Peyer's patch (tissue), 4 donors: ENCODE results near the gene TSPAN32. TPM values are rescaled to one million over a fixed set of nuclear protein-coding genes. Genes with fewer than 3 reads are reported as not detected.

Source experiments
- DNase-seq, 3 donors: peaks; one replicate each; pipeline ENCODE4 v3.0.0-alpha.2; 2017 to 2019
- H3K27ac ChIP-seq, 4 donors: fragments of 200-600 bp; sonication (generic); one replicate each; pipeline ENCODE4 v1.5.1; 2016 to 2019
- H3K27me3 ChIP-seq, 2 donors: fragments of 200-600 bp; sonication (generic); one replicate each; pipeline ENCODE4 v1.5.1; 2019
- H3K36me3 ChIP-seq, 3 donors: fragments of 200-600 bp; sonication (generic); one replicate each; pipeline ENCODE4 v1.5.1; 2016 to 2019
- H3K4me1 ChIP-seq, 4 donors: fragments of 200-600 bp; sonication (generic); one replicate each; pipeline ENCODE4 v1.5.1; 2016 to 2019
- H3K4me3 ChIP-seq, 4 donors: fragments of 200-600 bp; sonication (generic); 1 replicate in 3 of 4; 2 replicates in 1 of 4; pipeline ENCODE4 v1.5.1; 2016 to 2019; ENCODE audit warnings: mild to moderate bottlenecking in 1 of 4
- H3K9me3 ChIP-seq, 4 donors: fragments of 200-600 bp; sonication (generic); one replicate each; pipeline ENCODE4 v1.5.1; 2016 to 2019; ENCODE audit warnings: mild to moderate bottlenecking in 1 of 4
- CTCF ChIP-seq, 6 experiments: fragments of 450-650 bp in 4 of 6; fragments of 200-600 bp in 2 of 6; sonication (generic) in 1 of 6; IDR thresholded peaks; one replicate each; pipeline ENCODE4 v1.5.1; 2017 to 2019; ENCODE audit warnings: antibody characterized with exemption in 6 of 6, mild to moderate bottlenecking in 3 of 6, moderate library complexity in 1 of 6
- POLR2A ChIP-seq, 2 donors: fragments of 450-650 bp; IDR thresholded peaks; one replicate each; pipeline ENCODE4 v1.5.1; 2017; ENCODE audit warnings: antibody characterized with exemption in 2 of 2, mild to moderate bottlenecking in 2 of 2, moderate library complexity in 2 of 2
- total RNA-seq, 4 donors: library from RNA; depleted of rRNA; stranded (reverse); fragments of >200 nt; gene quantifications; one replicate each; pipeline ENCODE4 v1.1.0, GENCODE V29; 2016

TSPAN32 gene
- total RNA-seq, 4 donors from 2014 or later: 1.6 to 1.7 TPM; not detected in 2

- TF ChIP-seq CTCF (IDR thresholded peaks at IDR 0.05): no peak
- TF ChIP-seq POLR2A (IDR thresholded peaks at IDR 0.05): no peak
- no peak overlapping the region for H3K4me3 ChIP-seq
- no peaks in the 10 kb centered on the region for H3K27me3 ChIP-seq
- H3K4me1 ChIP-seq: peaks cover 0 to 13% (median 0%) of the 10 kb centered on the region in 4 donors
- no peaks in the 10 kb centered on the region for H3K36me3 ChIP-seq
- no peak overlapping the region for H3K27ac ChIP-seq
- peak in 2 of 3 donors; percentile 32 to 43 for DNase-seq
- H3K9me3 ChIP-seq: no peaks in the 10 kb centered on the region
Observed at GRCh38 chr11:2312232-2313042, 10.6 kb downstream of the TSPAN32 start.

DNA sequence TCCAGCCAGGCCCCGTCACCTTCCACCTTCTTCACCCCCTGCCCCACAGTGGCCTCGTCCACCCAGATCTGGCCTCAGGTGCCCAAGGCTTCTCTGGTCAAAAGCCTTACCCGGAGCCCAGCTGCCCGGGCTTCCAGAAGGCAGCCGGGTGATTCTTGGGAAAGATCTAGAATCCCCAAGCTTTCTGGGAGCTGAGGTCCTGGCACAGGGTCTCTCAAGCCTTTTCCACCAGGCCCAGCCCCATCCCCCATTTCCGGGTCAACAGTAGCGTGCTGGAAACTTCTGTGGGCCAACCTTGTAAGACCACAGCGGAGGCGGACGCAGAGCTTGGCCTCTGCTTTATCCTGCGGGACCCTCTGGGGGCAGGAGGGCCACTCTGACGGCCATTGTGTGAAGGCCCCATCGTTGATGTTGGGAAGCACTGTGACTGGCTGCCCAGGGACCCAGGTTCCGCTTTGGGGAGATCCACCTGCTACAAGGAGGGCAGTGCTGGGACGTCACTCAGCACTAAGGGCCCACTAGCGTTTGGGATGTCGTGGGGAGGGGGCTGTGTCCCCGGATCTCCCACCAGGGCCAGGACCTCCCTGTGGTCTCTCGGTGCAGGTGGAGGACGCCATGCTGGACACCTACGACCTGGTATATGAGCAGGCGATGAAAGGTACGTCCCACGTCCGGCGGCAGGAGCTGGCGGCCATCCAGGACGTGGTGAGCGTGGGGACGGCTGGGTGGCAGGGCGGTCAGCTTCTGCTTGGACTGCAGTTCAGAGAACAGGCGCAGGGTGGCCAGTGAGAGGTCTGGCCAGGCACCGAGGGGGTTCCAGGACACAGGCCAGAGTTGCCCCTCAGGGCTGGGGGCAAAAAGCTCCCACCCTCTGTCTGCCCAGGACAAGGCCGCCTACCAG lies 11.5 kb downstream of the TSPAN32 start:
- Histone ChIP-seq H3K9me3 (no peaks in the 10 kb centered on the region), H3K4me3 (no peak overlapping the region), H3K27me3 (no peaks in the 10 kb centered on the region), H3K36me3 (no peaks in the 10 kb centered on the region), H3K4me1 (peaks cover 0 to 13% (median 0%) of the 10 kb centered on the region in 4 donors), H3K27ac (no peak overlapping the region)
- peak in 2 of 3 donors; percentile 40 to 42 for DNase-seq
- TF ChIP-seq CTCF (IDR thresholded peaks at IDR 0.05) (no peak), POLR2A (IDR thresholded peaks at IDR 0.05) (no peak)

- TF ChIP-seq CTCF (IDR thresholded peaks at IDR 0.05) (no peak), POLR2A (IDR thresholded peaks at IDR 0.05) (no peak)
- H3K9me3 ChIP-seq: no peaks in the 10 kb centered on the region
- H3K4me1 ChIP-seq: peaks cover 0 to 13% (median 0%) of the 10 kb centered on the region in 4 donors
- H3K27ac ChIP-seq: peak overlapping the region; percentile 17 to 68 (median 60)
- peak in 1 of 3 donors; percentile 39 for DNase-seq
- H3K27me3 ChIP-seq: no peaks in the 10 kb centered on the region
- no peaks in the 10 kb centered on the region for H3K36me3 ChIP-seq
- H3K4me3 ChIP-seq: no peak overlapping the region
Observed at GRCh38 chr11:2314136-2314524, 12.3 kb downstream of the TSPAN32 start.

DNA sequence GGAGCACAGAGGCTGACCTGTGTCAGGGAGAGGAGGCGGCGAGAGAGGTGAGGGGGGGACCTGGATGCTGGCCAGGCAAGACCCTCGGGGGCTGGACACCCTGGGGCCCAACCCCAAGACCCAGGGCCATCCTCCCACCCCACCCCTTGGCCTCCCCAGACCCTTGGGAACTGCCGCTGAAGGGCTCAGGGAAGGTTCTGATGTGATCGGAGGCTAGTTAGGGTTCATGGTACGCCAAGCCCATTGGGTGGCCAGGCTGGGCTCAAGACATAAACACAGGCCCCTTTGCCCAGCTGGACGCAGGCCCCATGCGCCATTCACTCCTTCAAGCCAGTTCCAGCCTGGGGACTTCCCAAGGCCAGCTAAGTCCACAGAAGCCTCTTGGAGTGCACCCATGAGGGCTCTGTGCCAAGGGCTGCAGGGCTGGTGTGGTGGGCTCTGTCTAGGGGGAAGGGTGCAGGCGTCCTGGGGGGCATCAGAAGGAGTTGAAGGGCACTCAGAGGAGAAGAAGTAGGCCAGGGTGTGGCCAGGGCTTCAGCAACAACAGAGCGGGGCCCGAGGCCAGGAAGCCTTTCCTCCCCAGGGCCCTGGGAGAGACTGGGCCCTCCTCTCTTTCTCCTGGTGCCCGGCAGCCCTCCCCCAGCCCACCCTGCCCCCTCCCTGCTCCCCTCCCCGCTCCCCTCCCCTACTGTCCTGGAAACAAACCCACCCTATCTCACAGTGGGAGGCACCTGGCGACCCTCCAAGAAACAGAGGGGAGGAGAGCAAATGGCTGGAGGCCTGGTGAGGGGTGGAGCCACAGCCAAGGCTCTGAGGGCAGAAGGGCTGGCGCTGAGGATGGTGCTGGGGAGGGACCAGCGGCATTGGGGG lies 12.9 kb downstream of the TSPAN32 start:
- DNase-seq: peak in 2 of 3 donors; percentile 51 to 66
- Histone ChIP-seq H3K9me3 (no peaks in the 10 kb centered on the region), H3K27me3 (no peaks in the 10 kb centered on the region), H3K4me3 (no peak overlapping the region), H3K4me1 (peaks cover 0 to 13% (median 0%) of the 10 kb centered on the region in 4 donors), H3K36me3 (no peaks in the 10 kb centered on the region), H3K27ac (peak overlapping the region; percentile 32 to 68 (median 60))
- TF ChIP-seq CTCF (IDR thresholded peaks at IDR 0.05) (no peak), POLR2A (IDR thresholded peaks at IDR 0.05) (no peak)
